ENCODE data around the gene ACO2. TPM values are rescaled to one million over a fixed set of nuclear protein-coding genes. Genes with fewer than 3 reads are reported as not detected.

Gene ACO2
- total and polyA plus RNA-seq, 2 of the 13 experiments (the other 11 are each of a cell fraction or from before 2014, with no cell fraction given), result 19.2 to 45.6 TPM

GRCh38 chr22:41516462-41516861 lies 47.5 kb downstream of the ACO2 start:
- in situ Hi-C loops (cut with HindIII; ENCODE audit: extremely low pct_ligation_motif_present, low pct_unique_long_range_greater_than_20kb), result loop anchor here (5.0 kb wide), 1 partner anchor 114 kb away; no protein-coding TSS in a partner anchor

GRCh38 chr22:41517172-41518047 lies 48.5 kb downstream of the ACO2 start:
- BruUV-seq (replicated peaks), result no TSS peak
- H3K36me3 ChIP-seq (replicated peaks in 1 of 2; ENCODE audit: control insufficient read depth in 1 of 2, insufficient read depth in 2 of 2, low read length in 2 of 2), result peaks cover 7 to 52% of the 10 kb centered on the region in 2 experiments; a peak in 3 of 5 replicates
- no peak overlapping the region for H3K4me3 ChIP-seq (replicated peaks in 1 of 3; ENCODE audit: insufficient read depth in 1 of 3, low read depth in 2 of 3, low read length in 3 of 3)
- ChIA-PET CTCF (ENCODE audit: low intra/inter-chr PET ratio, low total read pairs) (interaction anchor here (3.5 kb wide), 1 partner anchor 114 kb away, joined by 37 read pairs; no protein-coding TSS in a partner anchor), POLR2A (interaction anchor here (0.6 to 2.1 kb wide), 3 partner anchors 41 to 69 kb away, joined by 3 to 6 read pairs (median 4); partner anchors contain the start of genes ACO2 and PHF5A)
- H3K4me2 ChIP-seq (ENCODE audit: low read depth, low read length), result no peak overlapping the region
- no peaks in the 10 kb centered on the region for H4K20me1 ChIP-seq (ENCODE audit: insufficient read depth, low read length)
- H3K4me1 ChIP-seq (ENCODE audit: insufficient read depth, low read length), result peaks cover 7% of the 10 kb centered on the region
- DNase-seq (ENCODE audit: low spot score) (peak; percentile 27), ATAC-seq (peak; percentile 36), FAIRE-seq (peak; percentile 76)
- H3K9ac ChIP-seq (ENCODE audit: insufficient read depth, low read depth, low read length), result no peak overlapping the region
- H3K27ac ChIP-seq (ENCODE audit: extremely low read length, insufficient read depth, low read length), result no peak overlapping the region
- H3K27me3 ChIP-seq (ENCODE audit: control insufficient read depth in 1 of 2, insufficient read depth in 2 of 2, low read length in 2 of 2), result no peaks in the 10 kb centered on the region
- in situ Hi-C loops (cut with HindIII; ENCODE audit: extremely low pct_ligation_motif_present, low pct_unique_long_range_greater_than_20kb) (loop anchor here (5.0 kb wide), 1 partner anchor 115 kb away; no protein-coding TSS in a partner anchor), intact Hi-C loops (cut with micrococcal nuclease; ENCODE audit: unreplicated experiment) (loop anchor here (2.0 kb wide), 1 partner anchor 115 kb away; no protein-coding TSS in a partner anchor)
- H3K9me3 ChIP-seq (ENCODE audit: low read length), result no peaks in the 10 kb centered on the region
- H2AFZ ChIP-seq (ENCODE audit: low read length), result no peak overlapping the region
- WGBS (ENCODE audit: low lambda C conversion rate), result 59% methylated on average over 15 of the region's 22 CpGs
- no peaks in the 10 kb centered on the region for H3K79me2 ChIP-seq (ENCODE audit: insufficient read depth, low read length)
- TF ChIP-seq RBFOX2 (IDR thresholded peaks at IDR 0.05; ENCODE audit: low read depth, low read length) (no peak), SIX4 (CRISPR knock-in tag; IDR thresholded peaks at IDR 0.05) (no peak), PPARG (CRISPR knock-in tag; conservative IDR thresholded peaks at IDR 0.05) (no peak), ZNF569 (CRISPR knock-in tag; IDR thresholded peaks at IDR 0.05; ENCODE audit: borderline replicate concordance) (no peak), BRCA1 (CRISPR knock-in tag; IDR thresholded peaks at IDR 0.05) (no peak), STAG1 (CRISPR knock-in tag; IDR thresholded peaks at IDR 0.05) (peak; percentile 92), ZNF263 (CRISPR knock-in tag; IDR thresholded peaks at IDR 0.05) (no peak), PHF21A (CRISPR knock-in tag; IDR thresholded peaks at IDR 0.05) (no peak)
- TF ChIP-seq, protein P1, sequence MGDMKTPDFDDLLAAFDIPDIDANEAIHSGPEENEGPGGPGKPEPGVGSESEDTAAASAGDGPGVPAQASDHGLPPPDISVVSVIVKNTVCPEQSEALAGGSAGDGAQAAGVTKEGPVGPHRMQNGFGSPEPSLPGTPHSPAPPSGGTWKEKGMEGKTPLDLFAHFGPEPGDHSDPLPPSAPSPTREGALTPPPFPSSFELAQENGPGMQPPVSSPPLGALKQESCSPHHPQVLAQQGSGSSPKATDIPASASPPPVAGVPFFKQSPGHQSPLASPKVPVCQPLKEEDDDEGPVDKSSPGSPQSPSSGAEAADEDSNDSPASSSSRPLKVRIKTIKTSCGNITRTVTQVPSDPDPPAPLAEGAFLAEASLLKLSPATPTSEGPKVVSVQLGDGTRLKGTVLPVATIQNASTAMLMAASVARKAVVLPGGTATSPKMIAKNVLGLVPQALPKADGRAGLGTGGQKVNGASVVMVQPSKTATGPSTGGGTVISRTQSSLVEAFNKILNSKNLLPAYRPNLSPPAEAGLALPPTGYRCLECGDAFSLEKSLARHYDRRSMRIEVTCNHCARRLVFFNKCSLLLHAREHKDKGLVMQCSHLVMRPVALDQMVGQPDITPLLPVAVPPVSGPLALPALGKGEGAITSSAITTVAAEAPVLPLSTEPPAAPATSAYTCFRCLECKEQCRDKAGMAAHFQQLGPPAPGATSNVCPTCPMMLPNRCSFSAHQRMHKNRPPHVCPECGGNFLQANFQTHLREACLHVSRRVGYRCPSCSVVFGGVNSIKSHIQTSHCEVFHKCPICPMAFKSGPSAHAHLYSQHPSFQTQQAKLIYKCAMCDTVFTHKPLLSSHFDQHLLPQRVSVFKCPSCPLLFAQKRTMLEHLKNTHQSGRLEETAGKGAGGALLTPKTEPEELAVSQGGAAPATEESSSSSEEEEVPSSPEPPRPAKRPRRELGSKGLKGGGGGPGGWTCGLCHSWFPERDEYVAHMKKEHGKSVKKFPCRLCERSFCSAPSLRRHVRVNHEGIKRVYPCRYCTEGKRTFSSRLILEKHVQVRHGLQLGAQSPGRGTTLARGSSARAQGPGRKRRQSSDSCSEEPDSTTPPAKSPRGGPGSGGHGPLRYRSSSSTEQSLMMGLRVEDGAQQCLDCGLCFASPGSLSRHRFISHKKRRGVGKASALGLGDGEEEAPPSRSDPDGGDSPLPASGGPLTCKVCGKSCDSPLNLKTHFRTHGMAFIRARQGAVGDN (CRISPR knock-in tag; IDR thresholded peaks at IDR 0.05), result peak; percentile 16; the same call in 1 of the 2 replicates

More at GRCh38 chr22:41516462-41516861, 47.5 kb downstream of the ACO2 start:
- WGBS (ENCODE audit: low lambda C conversion rate), result 97% methylated on average over 6 of the region's 8 CpGs
- no peak overlapping the region for H3K27ac ChIP-seq (ENCODE audit: extremely low read length, insufficient read depth, low read length)
- no peak overlapping the region for H3K9ac ChIP-seq (ENCODE audit: insufficient read depth, low read depth, low read length)
- DNase-seq (ENCODE audit: low spot score) (no peak), ATAC-seq (peak; percentile 44), FAIRE-seq (no peak)
- no peaks in the 10 kb centered on the region for H3K79me2 ChIP-seq (ENCODE audit: insufficient read depth, low read length)
- TF ChIP-seq ZNF615 (CRISPR knock-in tag; IDR thresholded peaks at IDR 0.05; ENCODE audit: borderline replicate concordance) (no peak), POLR2G (IDR thresholded peaks at IDR 0.05; ENCODE audit: low read depth, low read length) (0 out of 2 replicates have a peak, but pooled peaks have one; percentile 11)
- no peak overlapping the region for H3K4me2 ChIP-seq (ENCODE audit: low read depth, low read length)
- H3K27me3 ChIP-seq (ENCODE audit: control insufficient read depth in 1 of 2, insufficient read depth in 2 of 2, low read length in 2 of 2), result no peaks in the 10 kb centered on the region
- CTCF ChIA-PET (ENCODE audit: low intra/inter-chr PET ratio, low total read pairs), result interaction anchor here (3.5 kb wide), 1 partner anchor 113 kb away, joined by 37 read pairs; no protein-coding TSS in a partner anchor
- no peak overlapping the region for H3K4me3 ChIP-seq (replicated peaks in 1 of 3; ENCODE audit: insufficient read depth in 1 of 3, low read depth in 2 of 3, low read length in 3 of 3)
- no peaks in the 10 kb centered on the region for H4K20me1 ChIP-seq (ENCODE audit: insufficient read depth, low read length)
- POLR2A ChIA-PET, result interaction anchor here (0.6 kb wide), 1 partner anchor 40 kb away, joined by 3 read pairs; no protein-coding TSS in a partner anchor
- no peak overlapping the region for H2AFZ ChIP-seq (ENCODE audit: low read length)
- H3K9me3 ChIP-seq (ENCODE audit: low read length), result no peaks in the 10 kb centered on the region
- no TSS peak for BruUV-seq (replicated peaks)
- H3K36me3 ChIP-seq (replicated peaks in 1 of 2; ENCODE audit: control insufficient read depth in 1 of 2, insufficient read depth in 2 of 2, low read length in 2 of 2), result peaks cover 10 to 61% of the 10 kb centered on the region in 2 experiments; a peak in 3 of 5 replicates
- intact Hi-C loops (cut with micrococcal nuclease; ENCODE audit: unreplicated experiment), result loop anchor here (2.0 kb wide), 1 partner anchor 114 kb away; no protein-coding TSS in a partner anchor
- H3K4me1 ChIP-seq (ENCODE audit: insufficient read depth, low read length), result peaks cover 10% of the 10 kb centered on the region

All from HepG2 (cell line).